Ammon's horn (tissue), 1 donor: ENCODE data around the gene SAMD10.
A peak's percentile ranks its signal among the peaks of the same experiment; 100 is the strongest.

ENCODE experiments used
- DNase-seq: peaks from one replicate; pipeline ENCODE4 v3.0.0-alpha.2; 2016; ENCODE audit warnings: low spot score

The SAMD10 gene

GRCh38 chr20:63955827-63956663 lies 23.4 kb downstream of the SAMD10 start, which contains the start of gene UCKL1:
UCKL1 (minus strand) TSS chr20:63956416; CDS start chr20:63956372, 44 bp downstream.
- peak; percentile 90 for DNase-seq

GRCh38 chr20:63955281-63955826 lies 24.1 kb downstream of the SAMD10 start:
- peak; percentile 52 for DNase-seq

- DNase-seq, result no peak
These were observed 25.5 kb downstream of the SAMD10 start for GRCh38 chr20:63953764-63954429.

- DNase-seq, result no peak
These were observed 26.7 kb downstream of the SAMD10 start for GRCh38 chr20:63952769-63953168.

- DNase-seq, result no peak
These were observed 27.3 kb downstream of the SAMD10 start for GRCh38 chr20:63952210-63952535.

GRCh38 chr20:63951398-63952209 lies 27.8 kb downstream of the SAMD10 start:
- DNase-seq, result no peak

GRCh38 chr20:63950701-63951397 lies 28.6 kb downstream of the SAMD10 start:
- DNase-seq, result no peak

GRCh38 chr20:63947638-63948456 lies 31.6 kb downstream of the SAMD10 start:
- DNase-seq, result no peak

GRCh38 chr20:63946986-63947637 lies 32.3 kb downstream of the SAMD10 start:
- no peak for DNase-seq

- DNase-seq, result no peak
These were observed 33.2 kb downstream of the SAMD10 start for GRCh38 chr20:63945921-63946920.

GRCh38 chr20:63945031-63945658 lies 34.3 kb downstream of the SAMD10 start:
- DNase-seq, result no peak

- no peak for DNase-seq
These were observed 35.1 kb downstream of the SAMD10 start for GRCh38 chr20:63944078-63944941.

GRCh38 chr20:63943808-63944077 lies 35.7 kb downstream of the SAMD10 start:
- no peak for DNase-seq

GRCh38 chr20:63942969-63943807 lies 36.3 kb downstream of the SAMD10 start:
- no peak for DNase-seq

- no peak for DNase-seq
These were observed 37.0 kb downstream of the SAMD10 start for GRCh38 chr20:63942250-63942951.
